ENCODE results near the gene XK. TPM values are rescaled to one million over a fixed set of nuclear protein-coding genes. Genes with fewer than 3 reads are reported as not detected.

The XK gene
- total RNA-seq, 1 experiment from 2014 or later = 0.30 TPM

- no peak overlapping the region for H3K4me3 ChIP-seq (ENCODE audit: low read depth, low read length, poor library complexity, severe bottlenecking)
- H3K9me3 ChIP-seq (ENCODE audit: low read depth, low read length, poor library complexity, severe bottlenecking) = no peaks in the 10 kb centered on the region
- DNase-seq (ENCODE audit: low spot score) = no peak
- no peaks in the 10 kb centered on the region for H3K27me3 ChIP-seq (replicated peaks; ENCODE audit: insufficient read depth, low read depth, low read length, poor library complexity)
- no peak overlapping the region for H3K27ac ChIP-seq (ENCODE audit: low read depth, low read length, poor library complexity, severe bottlenecking)
- no TSS peak for BruUV-seq (replicated peaks)
- intact Hi-C loops (cut with micrococcal nuclease; ENCODE audit: unreplicated experiment) = no loop called here
- ChIA-PET POLR2A (ENCODE audit: low non-redundant PET) (no interaction called here), CTCF (no interaction called here)
- TF ChIP-seq, protein P1, sequence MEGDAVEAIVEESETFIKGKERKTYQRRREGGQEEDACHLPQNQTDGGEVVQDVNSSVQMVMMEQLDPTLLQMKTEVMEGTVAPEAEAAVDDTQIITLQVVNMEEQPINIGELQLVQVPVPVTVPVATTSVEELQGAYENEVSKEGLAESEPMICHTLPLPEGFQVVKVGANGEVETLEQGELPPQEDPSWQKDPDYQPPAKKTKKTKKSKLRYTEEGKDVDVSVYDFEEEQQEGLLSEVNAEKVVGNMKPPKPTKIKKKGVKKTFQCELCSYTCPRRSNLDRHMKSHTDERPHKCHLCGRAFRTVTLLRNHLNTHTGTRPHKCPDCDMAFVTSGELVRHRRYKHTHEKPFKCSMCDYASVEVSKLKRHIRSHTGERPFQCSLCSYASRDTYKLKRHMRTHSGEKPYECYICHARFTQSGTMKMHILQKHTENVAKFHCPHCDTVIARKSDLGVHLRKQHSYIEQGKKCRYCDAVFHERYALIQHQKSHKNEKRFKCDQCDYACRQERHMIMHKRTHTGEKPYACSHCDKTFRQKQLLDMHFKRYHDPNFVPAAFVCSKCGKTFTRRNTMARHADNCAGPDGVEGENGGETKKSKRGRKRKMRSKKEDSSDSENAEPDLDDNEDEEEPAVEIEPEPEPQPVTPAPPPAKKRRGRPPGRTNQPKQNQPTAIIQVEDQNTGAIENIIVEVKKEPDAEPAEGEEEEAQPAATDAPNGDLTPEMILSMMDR (conservative IDR thresholded peaks at IDR 0.05; ENCODE audit: low read depth, low read length) = no peak
- no peak for TF ChIP-seq EZH2 (IDR thresholded peaks at IDR 0.05; ENCODE audit: borderline replicate concordance, low read depth, low read length, poor library complexity, severe bottlenecking)
- no peaks in the 10 kb centered on the region for H3K4me1 ChIP-seq (ENCODE audit: insufficient read depth, low read length, poor library complexity, severe bottlenecking)
- no peaks in the 10 kb centered on the region for H3K36me3 ChIP-seq (ENCODE audit: insufficient read depth, low read length, poor library complexity, severe bottlenecking)
Measured at GRCh38 chrX:37757082-37757481, 71.5 kb downstream of the XK start.

- ChIA-PET CTCF (no interaction called here), POLR2A (ENCODE audit: low non-redundant PET) (no interaction called here)
- intact Hi-C loops (cut with micrococcal nuclease; ENCODE audit: unreplicated experiment) = no loop called here
- no peaks in the 10 kb centered on the region for H3K27me3 ChIP-seq (replicated peaks; ENCODE audit: insufficient read depth, low read depth, low read length, poor library complexity)
- no peaks in the 10 kb centered on the region for H3K4me1 ChIP-seq (ENCODE audit: insufficient read depth, low read length, poor library complexity, severe bottlenecking)
- TF ChIP-seq, protein P1 (conservative IDR thresholded peaks at IDR 0.05; ENCODE audit: low read depth, low read length) = no peak
- TF ChIP-seq EZH2 (IDR thresholded peaks at IDR 0.05; ENCODE audit: borderline replicate concordance, low read depth, low read length, poor library complexity, severe bottlenecking) = no peak
- H3K9me3 ChIP-seq (ENCODE audit: low read depth, low read length, poor library complexity, severe bottlenecking) = no peaks in the 10 kb centered on the region
- no TSS peak for BruUV-seq (replicated peaks)
- DNase-seq (ENCODE audit: low spot score) = no peak
- H3K36me3 ChIP-seq (ENCODE audit: insufficient read depth, low read length, poor library complexity, severe bottlenecking) = no peaks in the 10 kb centered on the region
- H3K4me3 ChIP-seq (ENCODE audit: low read depth, low read length, poor library complexity, severe bottlenecking) = no peak overlapping the region
- no peak overlapping the region for H3K27ac ChIP-seq (ENCODE audit: low read depth, low read length, poor library complexity, severe bottlenecking)
Measured at GRCh38 chrX:37759351-37759750, 73.8 kb downstream of the XK start.

- H3K9me3 ChIP-seq (ENCODE audit: low read depth, low read length, poor library complexity, severe bottlenecking) = no peaks in the 10 kb centered on the region
- CTCF ChIA-PET = no interaction called here
- H3K4me3 ChIP-seq (ENCODE audit: low read depth, low read length, poor library complexity, severe bottlenecking) = no peak overlapping the region
- POLR2A ChIA-PET (ENCODE audit: low non-redundant PET) = no interaction called here
- no peaks in the 10 kb centered on the region for H3K4me1 ChIP-seq (ENCODE audit: insufficient read depth, low read length, poor library complexity, severe bottlenecking)
- no peak overlapping the region for H3K27ac ChIP-seq (ENCODE audit: low read depth, low read length, poor library complexity, severe bottlenecking)
- no peak for DNase-seq (ENCODE audit: low spot score)
- TF ChIP-seq, protein P1 (conservative IDR thresholded peaks at IDR 0.05; ENCODE audit: low read depth, low read length) = no peak
- BruUV-seq (replicated peaks) = no TSS peak
- no peaks in the 10 kb centered on the region for H3K36me3 ChIP-seq (ENCODE audit: insufficient read depth, low read length, poor library complexity, severe bottlenecking)
- H3K27me3 ChIP-seq (replicated peaks; ENCODE audit: insufficient read depth, low read depth, low read length, poor library complexity) = no peaks in the 10 kb centered on the region
- intact Hi-C loops (cut with micrococcal nuclease; ENCODE audit: unreplicated experiment) = no loop called here
Measured at GRCh38 chrX:37759878-37760418, 74.4 kb downstream of the XK start.
